HEK293 (cell line): ENCODE results near the gene ADAMTS20.

ENCODE experiments used
- CTCF ChIA-PET: fragments of 350-600 bp; formaldehyde crosslinking; extraction: SDS; loops from one replicate; lab custom pipeline; 2021; ENCODE audit warnings: antibody characterized with exemption; lab: Yijun Ruan, JAX
- POLR2A ChIA-PET: fragments of 300-600 bp; formaldehyde crosslinking; extraction: SDS; loops from one replicate; lab custom pipeline; 2020; ENCODE audit warnings: antibody characterized with exemption, inconsistent platforms; lab: Yijun Ruan, JAX
- H3K27ac ChIP-seq: fragments of 200-500 bp; sonication (Bioruptor generic); 2 replicates; pipeline ENCODE4 v1.5.1; 2014; ENCODE audit warnings: low read depth, low read length, control low read depth, inconsistent platforms; ENCODE audit errors: extremely low read depth
- H3K36me3 ChIP-seq, 2 experiments: fragments of 200-500 bp in 1 of 2; sonication (Bioruptor generic) in 1 of 2; 1 replicate in 1 of 2; 2 replicates in 1 of 2; pipeline ENCODE4 v1.5.1; 2014 to 2017; ENCODE audit warnings: inconsistent platforms in 2 of 2, low read length in 2 of 2; ENCODE audit not compliant: control insufficient read depth in 2 of 2, insufficient read depth in 1 of 2
- H3K4me1 ChIP-seq: fragments of 200-500 bp; sonication (Bioruptor generic); 2 replicates; pipeline ENCODE4 v1.5.1; 2014; ENCODE audit warnings: mild to moderate bottlenecking, low read length, inconsistent platforms; ENCODE audit not compliant: control insufficient read depth, insufficient read depth
- H3K4me3 ChIP-seq: 2 replicates; pipeline ENCODE4 v1.5.1; 2011; ENCODE audit warnings: low read depth, mild to moderate bottlenecking, control low read depth, low read length, moderate library complexity
- H3K9me3 ChIP-seq: fragments of 200-500 bp; sonication (Bioruptor generic); 2 replicates; pipeline ENCODE4 v1.5.1; 2014; ENCODE audit warnings: low read depth, low read length, inconsistent platforms; ENCODE audit not compliant: control insufficient read depth, insufficient read depth
- PRDM1 ChIP-seq: fragments of 450-650 bp; formaldehyde crosslinking; IDR thresholded peaks from 2 replicates; pipeline ENCODE4; 2016; ENCODE audit warnings: missing biosample characterization, missing genetic modification characterization
- WT1 ChIP-seq: fragments of 450-650 bp; formaldehyde crosslinking; IDR thresholded peaks from 2 replicates; pipeline ENCODE4 v1.5.1; 2016; ENCODE audit warnings: missing biosample characterization, missing genetic modification characterization
- ZNF366 ChIP-seq: fragments of 450-650 bp; formaldehyde crosslinking; conservative IDR thresholded peaks from 2 replicates; pipeline ENCODE4 v1.5.1; 2016; ENCODE audit warnings: missing biosample characterization, missing genetic modification characterization
- ZNF747 ChIP-seq: fragments of 450-650 bp; formaldehyde crosslinking; IDR thresholded peaks from 2 replicates; pipeline ENCODE4 v1.5.1; 2016; ENCODE audit warnings: missing biosample characterization, missing genetic modification characterization
- TF ChIP-seq, protein P1 (sequence below): fragments of 450-650 bp; formaldehyde crosslinking; IDR thresholded peaks from 2 replicates; pipeline ENCODE4 v1.5.1; 2016; ENCODE audit warnings: missing biosample characterization, missing genetic modification characterization

Gene ADAMTS20

DNA sequence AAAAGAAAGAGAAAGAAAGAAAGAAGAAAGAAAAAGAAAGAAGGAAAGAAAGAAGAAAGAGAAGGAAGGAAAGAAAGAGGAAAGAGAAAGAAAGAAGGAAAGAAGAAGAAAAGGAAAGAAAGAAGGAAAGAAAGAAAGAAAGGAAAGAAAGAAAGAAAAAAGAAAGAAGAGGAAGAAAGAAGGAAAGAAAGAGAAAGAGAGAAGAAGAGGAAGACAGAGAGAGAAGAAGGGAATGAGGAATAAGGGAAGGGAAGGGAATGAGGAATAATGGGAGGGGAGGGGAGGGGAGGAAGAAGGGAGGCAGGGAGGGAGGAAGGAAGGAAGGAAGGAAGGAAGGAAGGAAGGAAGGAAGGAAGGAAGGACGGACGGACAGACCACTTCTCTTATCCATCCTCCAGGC is 246.9 kb downstream of the ADAMTS20 start:
- H3K36me3 ChIP-seq, result no peaks in the 10 kb centered on the region
- H3K27ac ChIP-seq, result no peak overlapping the region
- no peaks in the 10 kb centered on the region for H3K4me1 ChIP-seq
- POLR2A ChIA-PET, result no interaction called here
- no peaks in the 10 kb centered on the region for H3K9me3 ChIP-seq
- TF ChIP-seq ZNF747 (tag by site-specific recombination), result no peak
- TF ChIP-seq, protein P1, sequence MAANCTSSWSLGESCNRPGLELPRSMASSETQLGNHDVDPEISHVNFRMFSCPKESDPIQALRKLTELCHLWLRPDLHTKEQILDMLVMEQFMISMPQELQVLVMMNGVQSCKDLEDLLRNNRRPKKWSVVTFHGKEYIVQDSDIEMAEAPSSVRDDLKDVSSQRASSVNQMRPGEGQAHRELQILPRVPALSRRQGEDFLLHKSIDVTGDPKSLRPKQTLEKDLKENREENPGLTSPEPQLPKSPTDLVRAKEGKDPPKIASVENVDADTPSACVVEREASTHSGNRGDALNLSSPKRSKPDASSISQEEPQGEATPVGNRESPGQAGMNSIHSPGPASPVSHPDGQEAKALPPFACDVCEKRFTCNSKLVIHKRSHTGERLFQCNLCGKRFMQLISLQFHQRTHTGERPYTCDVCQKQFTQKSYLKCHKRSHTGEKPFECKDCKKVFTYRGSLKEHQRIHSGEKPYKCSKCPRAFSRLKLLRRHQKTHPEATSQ, result no peak
- peak; percentile 71 for TF ChIP-seq PRDM1
- TF ChIP-seq ZNF366 (tag by site-specific recombination), result peak; percentile 93
- no peak for TF ChIP-seq WT1 (tag by site-specific recombination)
- CTCF ChIA-PET, result interaction anchor here (0.5 kb wide), 1 partner anchor 33 kb away, joined by 3 read pairs; no protein-coding TSS in a partner anchor
- no peak overlapping the region for H3K4me3 ChIP-seq
